A549 (cell line): Measurements from ENCODE around the gene CDC45. TPM values are rescaled to one million over a fixed set of nuclear protein-coding genes. Genes with fewer than 3 reads are reported as not detected.

Source experiments
- ATAC-seq, 2 experiments: fragments of 200-7000 bp in 1 of 2; fragments of >200 bp in 1 of 2; cut with Nextera tagmentation in 1 of 2; cut with Tn5 transposase in 1 of 2; 3 replicates each; pipeline versions ENCODE4 v1.8.0 to v1.9.1; 2018 to 2020; ENCODE audit warnings: mild to moderate bottlenecking in 1 of 2, moderate library complexity in 1 of 2
- CTCF ChIA-PET: fragments of 300-600 bp; sonication (Branson Sonifier 250); formaldehyde crosslinking; extraction: SDS; loops from one replicate; lab custom pipeline; 2021; ENCODE audit warnings: antibody characterized with exemption, inconsistent platforms; lab: Yijun Ruan, JAX
- POLR2A ChIA-PET: fragments of 350-600 bp; formaldehyde crosslinking; extraction: SDS; loops from one replicate; lab custom pipeline; 2021; ENCODE audit warnings: antibody characterized with exemption, inconsistent platforms; lab: Yijun Ruan, JAX
- DNase-seq, 2 experiments: peaks; one replicate each; pipeline versions ENCODE4 v3.0.0 to v3.0.0-alpha.2; 2011 to 2016; ENCODE audit warnings: low read depth in 1 of 2, low spot score in 1 of 2
- FAIRE-seq: peaks from 2 replicates; lab custom pipeline; 2011; peaks lifted over from hg19 to GRCh38; lab: Jason Lieb, UNC
- H3K27ac ChIP-seq, 2 experiments: fragments of >200 bp; sonication (Bioruptor Twin); formaldehyde crosslinking; 3 replicates each; pipeline ENCODE4 v1.5.1; 2016 to 2017
- H3K4me1 ChIP-seq: fragments of >200 bp; sonication (Bioruptor Twin); formaldehyde crosslinking; 3 replicates; pipeline ENCODE4 v1.6.1; 2016
- H3K4me2 ChIP-seq: fragments of >200 bp; sonication (Bioruptor Twin); formaldehyde crosslinking; 3 replicates; pipeline ENCODE4 v1.6.1; 2016
- H3K4me3 ChIP-seq: fragments of >200 bp; sonication (Bioruptor Twin); formaldehyde crosslinking; 3 replicates; pipeline ENCODE4 v1.5.1; 2016
- H3K9me3 ChIP-seq: fragments of >200 bp; sonication (Bioruptor Twin); formaldehyde crosslinking; 3 replicates; pipeline ENCODE4 v1.6.1; 2016
- BCL3 ChIP-seq: fragments of >200 bp; sonication (Bioruptor Twin); formaldehyde crosslinking; IDR thresholded peaks from 3 replicates; pipeline ENCODE4 v1.6.1; 2016
- CBX2 ChIP-seq: fragments of 200-600 bp; sonication (generic); IDR thresholded peaks from 2 replicates; pipeline ENCODE4 v1.6.1; 2016; ENCODE audit warnings: low read depth, mild to moderate bottlenecking, borderline replicate concordance
- CTCF ChIP-seq: fragments of >200 bp; sonication (Bioruptor Twin); formaldehyde crosslinking; IDR thresholded peaks from 3 replicates; pipeline ENCODE4 v1.5.1; 2016
- EHF ChIP-seq: fragments of 250-450 bp; sonication (Bioruptor Pico); IDR thresholded peaks from 2 replicates; pipeline ENCODE4 v1.5.0; 2020; ENCODE audit warnings: mild to moderate bottlenecking
- ESRRA ChIP-seq: fragments of 150-350 bp; IDR thresholded peaks from 2 replicates; pipeline ENCODE4 v1.6.1; 2014; ENCODE audit warnings: mild to moderate bottlenecking, low read length, borderline replicate concordance
- FOSB ChIP-seq: fragments of 250-450 bp; sonication (Bioruptor Pico); IDR thresholded peaks from 2 replicates; pipeline ENCODE4 v1.5.0; 2020; ENCODE audit warnings: mild to moderate bottlenecking, moderate library complexity
- FOSL2 ChIP-seq, 2 experiments: fragments of 450-650 bp in 1 of 2; fragments of >200 bp in 1 of 2; sonication (Bioruptor Twin) in 1 of 2; formaldehyde crosslinking; IDR thresholded peaks; 2 replicates each; pipeline versions ENCODE4 v1.5.0 to v1.6.1; 2016 to 2020; ENCODE audit warnings: mild to moderate bottlenecking in 1 of 2, moderate library complexity in 1 of 2
- FOXS1 ChIP-seq: fragments of 250-450 bp; sonication (Bioruptor Pico); IDR thresholded peaks from 2 replicates; pipeline ENCODE4 v1.5.0; 2020; ENCODE audit warnings: mild to moderate bottlenecking, moderate library complexity
- HDAC2 ChIP-seq: fragments of 200-600 bp; sonication (generic); IDR thresholded peaks from 2 replicates; pipeline ENCODE4 v1.6.1; 2016
- HEYL ChIP-seq: fragments of 250-450 bp; sonication (Bioruptor Pico); IDR thresholded peaks from 2 replicates; pipeline ENCODE4 v1.8.0; 2021; ENCODE audit warnings: mild to moderate bottlenecking, moderate library complexity
- HOXA7 ChIP-seq: fragments of 250-450 bp; sonication (Bioruptor Pico); IDR thresholded peaks from 2 replicates; pipeline ENCODE4 v1.5.0; 2020; ENCODE audit warnings: mild to moderate bottlenecking, moderate library complexity
- HOXB13 ChIP-seq: fragments of 250-450 bp; sonication (Bioruptor Pico); IDR thresholded peaks from 2 replicates; pipeline ENCODE4 v1.5.0; 2020; ENCODE audit warnings: low read depth, mild to moderate bottlenecking, moderate library complexity
- HOXB5 ChIP-seq: fragments of 250-450 bp; sonication (Bioruptor Pico); IDR thresholded peaks from 2 replicates; pipeline ENCODE4 v1.5.0; 2020; ENCODE audit warnings: mild to moderate bottlenecking, moderate library complexity
- JUNB ChIP-seq: fragments of >200 bp; sonication (Bioruptor Twin); formaldehyde crosslinking; IDR thresholded peaks from 2 replicates; pipeline ENCODE4 v1.6.1; 2016
- KDM5A ChIP-seq: fragments of 200-600 bp; sonication (generic); IDR thresholded peaks from 2 replicates; pipeline ENCODE4 v1.6.1; 2016; ENCODE audit warnings: antibody characterized with exemption, mild to moderate bottlenecking
- MAFK ChIP-seq: fragments of 450-650 bp; IDR thresholded peaks from 2 replicates; pipeline ENCODE4 v1.6.1; 2014; ENCODE audit not compliant: partially characterized antibody
- MAX ChIP-seq: IDR thresholded peaks from 2 replicates; pipeline ENCODE4 v1.6.1; 2012
- NFE2L2 ChIP-seq: fragments of 150-350 bp; conservative IDR thresholded peaks from 2 replicates; pipeline ENCODE4 v1.6.1; 2014; ENCODE audit warnings: low read length
- NPAS2 ChIP-seq: fragments of 250-450 bp; sonication (Bioruptor Pico); IDR thresholded peaks from 2 replicates; pipeline ENCODE4 v1.8.0; 2022; ENCODE audit warnings: mild to moderate bottlenecking, moderate library complexity, borderline replicate concordance
- NR3C1 ChIP-seq: fragments of >200 bp; sonication (Bioruptor Twin); formaldehyde crosslinking; IDR thresholded peaks from 3 replicates; pipeline ENCODE4 v1.6.1; 2017
- PBX3 ChIP-seq: IDR thresholded peaks from 2 replicates; pipeline ENCODE4 v1.6.1; 2012
- RAD21 ChIP-seq, 2 experiments: fragments of >200 bp in 1 of 2; sonication (Bioruptor Twin) in 1 of 2; formaldehyde crosslinking in 1 of 2; IDR thresholded peaks in 1 of 2; conservative IDR thresholded peaks in 1 of 2; 2 replicates in 1 of 2; 3 replicates in 1 of 2; pipeline ENCODE4 v1.6.1; 2012 to 2018; ENCODE audit warnings: inconsistent platforms in 1 of 2
- RCOR1 ChIP-seq: fragments of 150-350 bp; IDR thresholded peaks from 2 replicates; pipeline ENCODE4 v1.6.1; 2014; ENCODE audit warnings: antibody characterized with exemption, low read length, low read depth
- SREBF2 ChIP-seq: fragments of 450-650 bp; IDR thresholded peaks from 2 replicates; pipeline ENCODE4 v1.6.1; 2014; ENCODE audit warnings: mild to moderate bottlenecking, moderate library complexity
- TFCP2L1 ChIP-seq: fragments of 250-450 bp; sonication (Bioruptor Pico); IDR thresholded peaks from 2 replicates; pipeline ENCODE4 v1.5.0; 2021; ENCODE audit warnings: mild to moderate bottlenecking
- USF2 ChIP-seq: fragments of 450-650 bp; IDR thresholded peaks from 2 replicates; pipeline ENCODE4 v1.6.1; 2014; ENCODE audit warnings: antibody characterized with exemption
- ZNF302 ChIP-seq: fragments of 250-450 bp; sonication (Bioruptor Pico); IDR thresholded peaks from 2 replicates; pipeline ENCODE4 v1.9.0; 2021; ENCODE audit warnings: inconsistent platforms, mild to moderate bottlenecking, moderate library complexity
- ZSCAN20 ChIP-seq: fragments of 250-450 bp; sonication (Bioruptor Pico); IDR thresholded peaks from 2 replicates; pipeline ENCODE4 v1.8.0; 2022; ENCODE audit warnings: mild to moderate bottlenecking, moderate library complexity
- WGBS: methylation state at CpG from one replicate; pipeline ENCODE4 v1.1.6; 2017; ENCODE audit errors: missing lambda C conversion rate; 5-methylcytosine and 5-hydroxymethylcytosine counted together
- polyA plus RNA-seq, 4 experiments: library from polyadenylated mRNA; depleted of rRNA in 3 of 4; stranded (reverse); fragments of >200 nt; fragmentation: RNase III in 1 of 4; extraction: RNeasy Plus Mini Kit Qiagen cat#74134 plus additional on column Dnase treatment in 1 of 4; gene quantifications; 2 replicates in 3 of 4; 3 replicates in 1 of 4; pipeline ENCODE4 v1.2.3, GENCODE V29; 2011 to 2017

CDC45 gene
- polyA plus RNA-seq, 2 of the 4 experiments (the other 2 are of a cell fraction), result 47.2 to 51.6 TPM

GRCh38 chr22:19432133-19432851 lies 47.4 kb upstream of the CDC45 start, which contains the start of gene MRPL40 (continued):
- no peak for TF ChIP-seq CTCF
- no peak for TF ChIP-seq HEYL
- 0 out of 2 replicates have a peak, but pooled peaks have one; percentile 35 for TF ChIP-seq HOXB13
- peak; percentile 62; the same call in 1 of the 2 replicates for TF ChIP-seq PBX3
- TF ChIP-seq CBX2, result no peak
- TF ChIP-seq SREBF2, result no peak
- TF ChIP-seq FOXS1 (CRISPR knock-in tag), result peak; percentile 52; the same call in 1 of the 2 replicates
- TF ChIP-seq ESRRA, result no peak
- no peak for TF ChIP-seq HOXB5 (CRISPR knock-in tag)
- TF ChIP-seq NFE2L2, result no peak
- no peak for TF ChIP-seq JUNB
- no peak for TF ChIP-seq HOXA7 (CRISPR knock-in tag)

- H3K4me1 ChIP-seq, result peaks cover 9% of the 10 kb centered on the region
- no peak overlapping the region for H3K4me3 ChIP-seq
- no peak overlapping the region for H3K27ac ChIP-seq
- no peak for FAIRE-seq
- no peak for ATAC-seq
- no peak overlapping the region for H3K4me2 ChIP-seq
- no peaks in the 10 kb centered on the region for H3K9me3 ChIP-seq
- TF ChIP-seq MAX (no peak), HDAC2 (no peak), MAFK (no peak), HOXA7 (CRISPR knock-in tag) (no peak), RAD21 (conservative IDR thresholded peaks at IDR 0.05 in 1 of 2, IDR thresholded peaks at IDR 0.05 in 1 of 2) (no peak), FOSL2 (IDR thresholded peaks at IDR 0.05) (no peak), FOSL2 (CRISPR knock-in tag; IDR thresholded peaks at IDR 0.05) (no peak), TFCP2L1 (CRISPR knock-in tag) (no peak), BCL3 (no peak), FOSB (no peak), KDM5A (no peak), PBX3 (no peak), NR3C1 (no peak), SREBF2 (no peak), NPAS2 (CRISPR knock-in tag) (no peak), FOXS1 (CRISPR knock-in tag) (no peak), USF2 (no peak), ZSCAN20 (CRISPR knock-in tag) (no peak), EHF (CRISPR knock-in tag) (no peak), RCOR1 (no peak), ZNF302 (CRISPR knock-in tag) (no peak)
- DNase-seq, result no peak
- POLR2A ChIA-PET, result no interaction called here
- CTCF ChIA-PET, result interaction anchor here (1.9 kb wide), 1 partner anchor 11 kb away, joined by 7 read pairs; no protein-coding TSS in a partner anchor
- WGBS, result 99% methylated on average over 7 of the region's 7 CpGs
Observed at GRCh38 chr22:19434401-19434800, 45.3 kb upstream of the CDC45 start.
